Lower leg skin (tissue), 3 donors: ENCODE data around the gene PRSS1.

Experiments
- CTCF ChIP-seq, 3 donors: fragments of 450-650 bp; IDR thresholded peaks; one replicate each; pipeline ENCODE4 v1.5.1; 2016; ENCODE audit warnings: antibody characterized with exemption in 3 of 3, mild to moderate bottlenecking in 3 of 3, moderate library complexity in 2 of 3
- POLR2A ChIP-seq, 2 donors: fragments of 450-650 bp; IDR thresholded peaks; one replicate each; pipeline ENCODE4 v1.6.1; 2016 to 2017; ENCODE audit warnings: antibody characterized with exemption in 2 of 2, mild to moderate bottlenecking in 1 of 2, moderate library complexity in 1 of 2

DNA sequence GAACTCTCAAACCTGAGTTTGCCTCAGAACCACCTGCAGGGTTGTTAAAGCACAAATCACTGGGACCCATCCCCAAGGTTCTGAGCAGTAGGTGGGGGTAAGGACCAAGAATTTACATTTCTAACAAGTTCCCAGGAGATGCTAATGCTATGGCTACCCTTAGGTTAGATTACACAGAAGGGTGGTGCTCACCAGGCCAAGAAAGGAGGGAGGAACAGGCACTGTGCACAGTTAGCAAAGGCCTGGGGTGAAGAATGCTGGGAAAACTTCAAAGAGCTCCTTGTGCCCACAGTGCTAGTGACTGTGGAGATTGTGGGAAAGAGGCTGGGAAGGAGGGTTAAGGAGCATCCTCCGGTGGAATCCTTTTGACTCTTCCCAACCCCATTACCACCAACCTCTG lies 12.8 kb downstream of the PRSS1 start:
- TF ChIP-seq CTCF (IDR thresholded peaks at IDR 0.05): no peak
- no peak for TF ChIP-seq POLR2A (IDR thresholded peaks at IDR 0.05)
